Mesenchymal stem cell (in vitro differentiated cells and primary cell): Measurements from ENCODE around the gene FAM3A.
A peak's percentile ranks its signal among the peaks of the same experiment; 100 is the strongest.

Experiments used
- DNase-seq: peaks from one replicate; pipeline ENCODE4 v3.0.0-alpha.2; 2013
- H2AFZ ChIP-seq: one replicate; pipeline ENCODE4 v1.6.1; 2013; ENCODE audit warnings: low read depth, mild to moderate bottlenecking, control low read depth, inconsistent platforms, low read length, moderate library complexity
- H2AK5ac ChIP-seq: 2 replicates; pipeline ENCODE4 v1.6.1; 2013; ENCODE audit warnings: low read length, moderate library complexity, mild to moderate bottlenecking, inconsistent platforms; ENCODE audit not compliant: severe bottlenecking
- H2BK120ac ChIP-seq: one replicate; pipeline ENCODE4 v1.6.1; 2013; ENCODE audit warnings: low read depth, mild to moderate bottlenecking, inconsistent platforms, low read length, moderate library complexity
- H2BK12ac ChIP-seq, 2 experiments: one replicate each; pipeline ENCODE4 v1.6.1; 2013; ENCODE audit warnings: inconsistent platforms in 2 of 2, low read length in 2 of 2, mild to moderate bottlenecking in 2 of 2, moderate library complexity in 2 of 2, control low read depth in 1 of 2
- H2BK15ac ChIP-seq: one replicate; pipeline ENCODE4 v1.6.1; 2013; ENCODE audit warnings: mild to moderate bottlenecking, low read depth, inconsistent platforms; ENCODE audit not compliant: poor library complexity, severe bottlenecking
- H2BK5ac ChIP-seq: 2 replicates; pipeline ENCODE4 v1.6.1; 2013; ENCODE audit warnings: low read depth, mild to moderate bottlenecking, low read length, control low read depth, inconsistent platforms; ENCODE audit not compliant: poor library complexity, severe bottlenecking
- H3K14ac ChIP-seq, 2 experiments: one replicate each; pipeline ENCODE4 v1.6.1; 2013; ENCODE audit warnings: inconsistent platforms in 2 of 2, low read length in 2 of 2, control low read depth in 1 of 2, mild to moderate bottlenecking in 1 of 2, moderate library complexity in 1 of 2
- H3K18ac ChIP-seq, 2 experiments: one replicate each; pipeline ENCODE4 v1.6.1; 2013; ENCODE audit warnings: inconsistent platforms in 2 of 2, low read length in 2 of 2, control low read depth in 1 of 2, low read depth in 1 of 2, mild to moderate bottlenecking in 1 of 2
- H3K23ac ChIP-seq, 2 experiments: one replicate each; pipeline ENCODE4 v1.6.1; 2013; ENCODE audit warnings: inconsistent platforms in 2 of 2, low read length in 2 of 2, mild to moderate bottlenecking in 2 of 2, moderate library complexity in 2 of 2, control low read depth in 1 of 2
- H3K27ac ChIP-seq: 2 replicates; pipeline ENCODE4 v1.5.1; 2013; ENCODE audit warnings: mild to moderate bottlenecking, moderate library complexity, low read length, control low read depth, inconsistent platforms; ENCODE audit not compliant: poor library complexity, severe bottlenecking
- H3K27me3 ChIP-seq, 2 experiments: 2 replicates each; pipeline versions ENCODE4 v1.6.1 to v1.7.0; 2013; ENCODE audit warnings: low read length in 2 of 2, mild to moderate bottlenecking in 2 of 2, moderate library complexity in 2 of 2, control low read depth in 1 of 2, inconsistent platforms in 1 of 2; ENCODE audit not compliant: control insufficient read depth in 1 of 2, insufficient read depth in 1 of 2
- H3K36me3 ChIP-seq, 2 experiments: 2 replicates each; pipeline versions ENCODE4 v1.6.1 to v1.7.0; 2013; ENCODE audit warnings: low read length in 2 of 2, control low read depth in 1 of 2, inconsistent platforms in 1 of 2, low read depth in 1 of 2, mild to moderate bottlenecking in 1 of 2; ENCODE audit not compliant: insufficient read depth in 2 of 2, control insufficient read depth in 1 of 2
- H3K4ac ChIP-seq, 2 experiments: one replicate each; pipeline ENCODE4 v1.6.1; 2013; ENCODE audit warnings: inconsistent platforms in 2 of 2, low read length in 2 of 2, mild to moderate bottlenecking in 2 of 2, moderate library complexity in 2 of 2, control low read depth in 1 of 2, low read depth in 1 of 2
- H3K4me1 ChIP-seq: 2 replicates; pipeline ENCODE4 v1.6.1; 2013; ENCODE audit warnings: low read depth, low read length, control low read depth; ENCODE audit not compliant: control insufficient read depth, insufficient read depth
- H3K4me2 ChIP-seq: 2 replicates; pipeline ENCODE4 v1.6.1; 2013; ENCODE audit warnings: low read length, mild to moderate bottlenecking, inconsistent platforms; ENCODE audit not compliant: poor library complexity, severe bottlenecking
- H3K4me3 ChIP-seq, 2 experiments: 2 replicates each; pipeline versions ENCODE4 v1.5.1 to v1.7.0; 2013; ENCODE audit warnings: low read length in 2 of 2, mild to moderate bottlenecking in 2 of 2, control low read depth in 1 of 2, low read depth in 1 of 2; ENCODE audit not compliant: insufficient read depth in 1 of 2
- H3K79me1 ChIP-seq: replicated peaks from 2 replicates; pipeline ENCODE4 v1.6.1; 2013; ENCODE audit warnings: mild to moderate bottlenecking, control low read depth, low read length, inconsistent platforms; ENCODE audit not compliant: poor library complexity, severe bottlenecking
- H3K9ac ChIP-seq: 2 replicates; pipeline ENCODE4 v1.7.0; 2013; ENCODE audit warnings: mild to moderate bottlenecking, low read length, moderate library complexity
- H3K9me3 ChIP-seq: 2 replicates; pipeline ENCODE4 v1.7.0; 2013; ENCODE audit warnings: mild to moderate bottlenecking, low read length; ENCODE audit not compliant: control insufficient read depth
- H4K8ac ChIP-seq: one replicate; pipeline ENCODE4 v1.6.1; 2013; ENCODE audit warnings: inconsistent platforms, mild to moderate bottlenecking, low read length, moderate library complexity
- H4K91ac ChIP-seq: one replicate; pipeline ENCODE4 v1.6.1; 2013; ENCODE audit warnings: mild to moderate bottlenecking, low read length, inconsistent platforms
- WGBS: methylation state at CpG from one replicate; pipeline ENCODE4 v1.1.7; 2013; ENCODE audit warnings: mixed read lengths; 5-methylcytosine and 5-hydroxymethylcytosine counted together

FAM3A gene

GRCh38 chrX:154467556-154467955 is 48.5 kb downstream of the FAM3A start:
- WGBS: 97% methylated on average over 15 of the region's 21 CpGs

GRCh38 chrX:154466907-154467306 is 49.1 kb downstream of the FAM3A start:
- no peak overlapping the region for H2AFZ ChIP-seq
- no peak overlapping the region for H3K23ac ChIP-seq
- peaks cover 74 to 100% of the 10 kb centered on the region in 2 experiments for H3K36me3 ChIP-seq
- H3K9me3 ChIP-seq: no peaks in the 10 kb centered on the region
- H2BK120ac ChIP-seq: no peak overlapping the region
- no peak overlapping the region for H2BK5ac ChIP-seq
- no peak overlapping the region for H3K18ac ChIP-seq
- H3K9ac ChIP-seq: no peak overlapping the region
- H3K27ac ChIP-seq: no peak overlapping the region
- no peak overlapping the region for H3K4me2 ChIP-seq
- no peak overlapping the region for H4K91ac ChIP-seq
- no peak overlapping the region for H3K4ac ChIP-seq
- H2AK5ac ChIP-seq: no peak overlapping the region
- no peak overlapping the region for H2BK15ac ChIP-seq
- H3K79me1 ChIP-seq: peaks cover 18% of the 10 kb centered on the region
- DNase-seq: no peak
- H3K4me3 ChIP-seq: no peak overlapping the region
- no peak overlapping the region for H4K8ac ChIP-seq
- H2BK12ac ChIP-seq: no peak overlapping the region
- 97% methylated on average over 15 of the region's 15 CpGs for WGBS
- no peak overlapping the region for H3K14ac ChIP-seq
- H3K4me1 ChIP-seq: no peaks in the 10 kb centered on the region
- no peaks in the 10 kb centered on the region for H3K27me3 ChIP-seq

More at GRCh38 chrX:154467556-154467955, 48.5 kb downstream of the FAM3A start:
- no peak overlapping the region for H4K91ac ChIP-seq
- no peak overlapping the region for H3K27ac ChIP-seq
- H3K9ac ChIP-seq: no peak overlapping the region
- H2BK15ac ChIP-seq: no peak overlapping the region
- H2BK120ac ChIP-seq: no peak overlapping the region
- H3K9me3 ChIP-seq: no peaks in the 10 kb centered on the region
- H2AK5ac ChIP-seq: no peak overlapping the region
- no peak overlapping the region for H3K23ac ChIP-seq
- no peak for DNase-seq
- no peak overlapping the region for H3K4me2 ChIP-seq
- no peaks in the 10 kb centered on the region for H3K27me3 ChIP-seq
- H3K79me1 ChIP-seq: peaks cover 17% of the 10 kb centered on the region
- H3K4ac ChIP-seq: no peak overlapping the region
- H3K14ac ChIP-seq: no peak overlapping the region
- peak overlapping the region; percentile 23 for H2AFZ ChIP-seq
- H2BK5ac ChIP-seq: no peak overlapping the region
- H2BK12ac ChIP-seq: no peak overlapping the region
- H4K8ac ChIP-seq: no peak overlapping the region
- no peaks in the 10 kb centered on the region for H3K4me1 ChIP-seq
- no peak overlapping the region for H3K18ac ChIP-seq
- no peak overlapping the region for H3K4me3 ChIP-seq
- H3K36me3 ChIP-seq: peaks cover 71 to 100% of the 10 kb centered on the region in 2 experiments

GRCh38 chrX:154466036-154466435 is 50.0 kb downstream of the FAM3A start:
- no peak for DNase-seq
- Histone ChIP-seq H3K9me3 (no peaks in the 10 kb centered on the region), H3K14ac (no peak overlapping the region), H4K91ac (no peak overlapping the region), H2AFZ (no peak overlapping the region), H3K18ac (no peak overlapping the region), H2BK5ac (no peak overlapping the region), H3K36me3 (peaks cover 72 to 100% of the 10 kb centered on the region in 2 experiments), H2AK5ac (no peak overlapping the region), H3K27me3 (no peaks in the 10 kb centered on the region), H3K4ac (no peak overlapping the region), H3K79me1 (peaks cover 20% of the 10 kb centered on the region), H2BK120ac (no peak overlapping the region), H3K4me2 (no peak overlapping the region), H3K27ac (no peak overlapping the region), H3K4me1 (peaks cover 2% of the 10 kb centered on the region), H3K4me3 (no peak overlapping the region), H3K23ac (no peak overlapping the region), H4K8ac (no peak overlapping the region), H2BK12ac (no peak overlapping the region), H2BK15ac (no peak overlapping the region), H3K9ac (no peak overlapping the region)
- WGBS: 95% methylated on average over 25 of the region's 32 CpGs

GRCh38 chrX:154465601-154466000 is 50.4 kb downstream of the FAM3A start:
- no peak overlapping the region for H4K91ac ChIP-seq
- no peak overlapping the region for H2BK5ac ChIP-seq
- no peak overlapping the region for H3K18ac ChIP-seq
- no peak overlapping the region for H2AFZ ChIP-seq
- no peak overlapping the region for H3K4ac ChIP-seq
- H3K9ac ChIP-seq: no peak overlapping the region
- DNase-seq: no peak
- H3K27me3 ChIP-seq: no peaks in the 10 kb centered on the region
- peaks cover 70 to 100% of the 10 kb centered on the region in 2 experiments for H3K36me3 ChIP-seq
- H3K14ac ChIP-seq: no peak overlapping the region
- H2BK15ac ChIP-seq: no peak overlapping the region
- no peak overlapping the region for H2AK5ac ChIP-seq
- peaks cover 20% of the 10 kb centered on the region for H3K79me1 ChIP-seq
- H3K4me1 ChIP-seq: peaks cover 5% of the 10 kb centered on the region
- no peak overlapping the region for H3K27ac ChIP-seq
- H3K4me3 ChIP-seq: no peak overlapping the region
- no peaks in the 10 kb centered on the region for H3K9me3 ChIP-seq
- no peak overlapping the region for H2BK12ac ChIP-seq
- H3K23ac ChIP-seq: no peak overlapping the region
- H3K4me2 ChIP-seq: no peak overlapping the region
- H2BK120ac ChIP-seq: no peak overlapping the region
- no peak overlapping the region for H4K8ac ChIP-seq
- 97% methylated on average over 14 of the region's 14 CpGs for WGBS
